ENCODE measurements around the gene DUSP5.

DUSP5 gene

DNA sequence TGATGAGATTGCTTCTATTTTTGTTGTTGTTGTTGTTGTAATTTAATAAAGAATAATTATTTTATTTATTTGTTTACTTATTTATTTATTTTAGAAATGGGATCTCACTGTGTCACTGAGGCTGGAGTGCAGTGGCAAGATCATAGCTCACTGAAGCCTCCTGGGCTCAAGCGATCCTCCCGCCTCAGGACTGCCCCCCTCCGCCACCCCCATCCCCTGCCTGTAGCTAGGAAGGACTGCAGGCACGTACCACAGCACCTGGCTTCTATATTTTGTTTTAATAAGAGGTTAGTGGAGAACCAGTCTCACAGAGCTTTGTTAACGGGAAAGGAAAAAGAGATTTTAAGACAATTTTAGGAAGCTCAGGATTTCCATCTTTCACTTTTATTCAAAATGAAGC, 50.3 kb downstream of the DUSP5 start:
- Histone ChIP-seq H3K4me1 (ENCODE audit: control insufficient read depth, insufficient read depth, low read length) (no peaks in the 10 kb centered on the region), H3K4me3 (ENCODE audit: low read length in 2 of 2) (no peak overlapping the region), H3K36me3 (ENCODE audit: control insufficient read depth in 2 of 2, insufficient read depth in 2 of 2, low read length in 2 of 2) (no peaks in the 10 kb centered on the region), H3K27me3 (ENCODE audit: control insufficient read depth in 1 of 2, insufficient read depth in 2 of 2, low read length in 2 of 2) (no peaks in the 10 kb centered on the region), H3K9ac (ENCODE audit: low read length in 2 of 2) (no peak overlapping the region), H3K9me3 (ENCODE audit: control insufficient read depth in 2 of 2, low read length in 2 of 2) (no peaks in the 10 kb centered on the region), H3K27ac (ENCODE audit: low read length) (no peak overlapping the region)

DNA sequence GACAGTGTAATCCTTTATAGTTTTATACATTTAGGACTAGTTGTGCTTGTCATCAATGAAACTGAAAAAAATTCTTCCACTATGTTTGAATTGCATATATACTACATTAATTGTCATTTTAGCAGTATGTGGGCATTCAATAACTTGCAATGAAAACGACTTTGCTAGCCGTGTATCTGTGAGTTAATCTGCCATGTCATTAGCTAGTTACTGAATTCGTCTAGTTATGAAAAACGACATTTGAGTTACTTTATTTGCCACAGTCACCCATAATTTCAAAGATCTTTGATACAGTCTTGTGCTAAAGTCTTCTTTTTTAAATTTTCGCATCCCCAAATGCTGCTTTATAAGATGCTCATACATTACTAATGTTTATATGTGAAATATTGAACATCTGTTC, 51.5 kb downstream of the DUSP5 start:
- no peak overlapping the region for H3K9ac ChIP-seq (ENCODE audit: low read length in 2 of 2)
- no peak overlapping the region for H3K4me3 ChIP-seq (ENCODE audit: low read length in 2 of 2)
- H3K27me3 ChIP-seq (ENCODE audit: control insufficient read depth in 1 of 2, insufficient read depth in 2 of 2, low read length in 2 of 2), result no peaks in the 10 kb centered on the region
- no peaks in the 10 kb centered on the region for H3K36me3 ChIP-seq (ENCODE audit: control insufficient read depth in 2 of 2, insufficient read depth in 2 of 2, low read length in 2 of 2)
- H3K4me1 ChIP-seq (ENCODE audit: control insufficient read depth, insufficient read depth, low read length), result no peaks in the 10 kb centered on the region
- H3K9me3 ChIP-seq (ENCODE audit: control insufficient read depth in 2 of 2, low read length in 2 of 2), result no peaks in the 10 kb centered on the region
- no peak overlapping the region for H3K27ac ChIP-seq (ENCODE audit: low read length)

DNA sequence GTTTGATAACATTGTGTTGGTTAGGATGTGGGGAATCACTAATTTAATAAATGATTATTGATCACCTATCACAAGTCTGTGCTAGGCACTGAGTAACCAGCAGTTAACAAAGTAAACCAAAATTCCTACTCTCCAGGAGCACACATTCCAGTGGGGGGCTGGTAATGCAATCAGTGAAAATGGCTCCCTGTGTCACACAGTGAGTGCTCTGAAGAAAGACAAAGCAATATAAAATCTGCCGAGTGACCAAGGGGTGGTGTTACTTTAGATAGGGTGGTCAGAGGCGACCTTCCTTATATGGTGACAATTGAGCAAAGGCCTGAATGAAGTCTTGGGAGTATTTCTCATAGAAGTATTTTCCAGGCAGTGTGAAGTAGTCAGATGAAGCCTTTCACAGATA, 56.2 kb downstream of the DUSP5 start:
- no peaks in the 10 kb centered on the region for H3K36me3 ChIP-seq (ENCODE audit: control insufficient read depth in 2 of 2, insufficient read depth in 2 of 2, low read length in 2 of 2)
- no peak overlapping the region for H3K4me3 ChIP-seq (ENCODE audit: low read length in 2 of 2)
- no peak overlapping the region for H3K27ac ChIP-seq (ENCODE audit: low read length)
- H3K27me3 ChIP-seq (ENCODE audit: control insufficient read depth in 1 of 2, insufficient read depth in 2 of 2, low read length in 2 of 2), result no peaks in the 10 kb centered on the region
- no peak overlapping the region for H3K9ac ChIP-seq (ENCODE audit: low read length in 2 of 2)
- no peaks in the 10 kb centered on the region for H3K9me3 ChIP-seq (ENCODE audit: control insufficient read depth in 2 of 2, low read length in 2 of 2)
- no peaks in the 10 kb centered on the region for H3K4me1 ChIP-seq (ENCODE audit: control insufficient read depth, insufficient read depth, low read length)

DNA sequence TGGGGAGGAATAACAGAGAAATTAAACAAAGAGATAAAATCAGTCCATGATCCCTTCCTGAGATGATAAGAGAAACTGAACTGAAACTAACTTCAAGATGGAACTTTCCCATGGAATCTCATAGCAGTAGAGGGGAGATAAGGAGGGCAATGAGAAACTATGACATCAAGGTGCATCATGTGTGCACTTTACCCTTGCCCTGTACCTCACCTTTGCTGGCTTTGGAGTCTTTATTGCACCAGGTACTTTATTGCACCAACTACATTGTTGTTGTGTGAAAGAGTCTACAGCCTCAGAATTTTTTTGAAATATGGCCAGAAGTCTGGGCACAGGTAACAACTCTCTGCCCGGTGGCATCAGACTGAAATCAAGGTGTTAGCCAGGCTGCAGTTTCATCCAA, 58.6 kb downstream of the DUSP5 start:
- Histone ChIP-seq H3K27ac (ENCODE audit: low read length) (no peak overlapping the region), H3K9me3 (ENCODE audit: control insufficient read depth in 2 of 2, low read length in 2 of 2) (no peaks in the 10 kb centered on the region), H3K27me3 (ENCODE audit: control insufficient read depth in 1 of 2, insufficient read depth in 2 of 2, low read length in 2 of 2) (no peaks in the 10 kb centered on the region), H3K4me1 (ENCODE audit: control insufficient read depth, insufficient read depth, low read length) (no peaks in the 10 kb centered on the region), H3K36me3 (ENCODE audit: control insufficient read depth in 2 of 2, insufficient read depth in 2 of 2, low read length in 2 of 2) (no peaks in the 10 kb centered on the region), H3K4me3 (ENCODE audit: low read length in 2 of 2) (no peak overlapping the region), H3K9ac (ENCODE audit: low read length in 2 of 2) (no peak overlapping the region)

DNA sequence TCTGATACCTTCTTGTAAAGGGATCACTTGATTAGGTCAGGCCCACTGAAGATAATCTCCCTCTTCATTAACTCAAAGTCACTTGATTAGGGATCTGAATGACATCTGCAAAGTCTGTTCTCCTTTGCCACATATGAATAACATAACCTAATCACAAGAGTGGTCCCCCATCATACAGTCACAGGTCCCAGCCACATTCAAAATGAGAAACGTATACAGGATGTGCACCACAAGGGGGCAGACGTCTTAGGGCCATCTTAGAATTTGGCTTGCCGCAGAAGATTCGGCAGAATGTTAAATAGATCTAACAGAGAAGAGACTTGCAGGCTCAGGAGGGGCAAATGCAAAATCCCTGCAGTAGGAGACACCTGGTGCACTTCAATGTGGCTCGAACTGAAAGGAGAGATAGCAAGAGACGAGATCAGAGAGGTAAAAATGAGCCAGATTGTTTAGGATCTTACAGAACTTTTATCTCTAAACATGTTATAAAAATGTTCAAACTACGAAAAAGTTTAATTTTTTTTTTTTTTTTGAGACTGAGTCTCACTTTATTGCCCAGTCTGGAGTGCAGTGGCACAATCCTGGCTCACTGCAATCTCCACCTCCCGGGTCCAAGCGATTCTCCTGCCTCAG, 59.4 kb downstream of the DUSP5 start:
- Histone ChIP-seq H3K4me1 (ENCODE audit: control insufficient read depth, insufficient read depth, low read length) (no peaks in the 10 kb centered on the region), H3K9me3 (ENCODE audit: control insufficient read depth in 2 of 2, low read length in 2 of 2) (no peaks in the 10 kb centered on the region), H3K27me3 (ENCODE audit: control insufficient read depth in 1 of 2, insufficient read depth in 2 of 2, low read length in 2 of 2) (no peaks in the 10 kb centered on the region), H3K27ac (ENCODE audit: low read length) (no peak overlapping the region), H3K9ac (ENCODE audit: low read length in 2 of 2) (no peak overlapping the region), H3K4me3 (ENCODE audit: low read length in 2 of 2) (no peak overlapping the region), H3K36me3 (ENCODE audit: control insufficient read depth in 2 of 2, insufficient read depth in 2 of 2, low read length in 2 of 2) (no peaks in the 10 kb centered on the region)

DNA sequence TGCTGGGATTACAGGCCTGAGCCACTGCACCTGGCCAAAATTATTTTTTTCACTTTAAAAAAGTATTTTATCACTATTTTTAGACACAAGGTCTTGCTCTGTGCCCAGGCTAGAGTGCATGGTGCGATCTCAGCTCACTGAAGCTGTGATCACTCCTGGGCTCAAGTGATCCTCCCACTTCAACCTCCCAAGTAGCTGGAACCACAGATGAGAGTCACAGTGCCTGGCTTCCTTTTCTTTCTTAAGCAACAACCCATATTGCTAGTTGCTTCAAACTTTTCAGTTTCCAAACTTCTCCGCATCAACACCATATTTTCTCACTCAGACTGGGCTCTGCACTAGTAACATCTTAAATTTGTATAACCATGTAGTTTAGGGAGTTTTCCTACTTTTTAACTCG, 60.3 kb downstream of the DUSP5 start:
- Histone ChIP-seq H3K9ac (ENCODE audit: low read length in 2 of 2) (no peak overlapping the region), H3K27ac (ENCODE audit: low read length) (no peak overlapping the region), H3K36me3 (ENCODE audit: control insufficient read depth in 2 of 2, insufficient read depth in 2 of 2, low read length in 2 of 2) (no peaks in the 10 kb centered on the region), H3K4me3 (ENCODE audit: low read length in 2 of 2) (no peak overlapping the region), H3K9me3 (ENCODE audit: control insufficient read depth in 2 of 2, low read length in 2 of 2) (no peaks in the 10 kb centered on the region), H3K27me3 (ENCODE audit: control insufficient read depth in 1 of 2, insufficient read depth in 2 of 2, low read length in 2 of 2) (peaks cover 0 to under 1% of the 10 kb centered on the region in 2 donors), H3K4me1 (ENCODE audit: control insufficient read depth, insufficient read depth, low read length) (no peaks in the 10 kb centered on the region)

DNA sequence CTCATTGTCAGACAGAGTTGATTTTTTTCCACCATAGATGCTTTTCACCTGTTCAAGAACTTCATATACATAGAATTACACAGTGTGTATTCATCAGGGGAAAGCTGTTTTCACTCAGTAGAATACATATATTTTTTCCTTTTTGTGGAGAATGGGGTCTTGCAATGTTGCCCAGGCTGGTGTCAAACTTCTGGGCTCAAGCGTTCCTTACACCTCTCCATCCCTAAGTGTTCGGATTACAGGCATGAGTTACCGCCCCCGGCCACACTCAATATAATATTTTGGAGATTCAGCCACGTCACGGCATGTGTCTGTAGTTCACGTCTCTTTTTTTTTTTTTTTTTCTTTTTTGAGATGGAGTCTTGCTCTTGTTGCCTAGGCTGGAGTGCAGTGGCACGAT, 62.3 kb downstream of the DUSP5 start:
- Histone ChIP-seq H3K4me1 (ENCODE audit: control insufficient read depth, insufficient read depth, low read length) (no peaks in the 10 kb centered on the region), H3K9me3 (ENCODE audit: control insufficient read depth in 2 of 2, low read length in 2 of 2) (no peaks in the 10 kb centered on the region), H3K27ac (ENCODE audit: low read length) (no peak overlapping the region), H3K27me3 (ENCODE audit: control insufficient read depth in 1 of 2, insufficient read depth in 2 of 2, low read length in 2 of 2) (peaks cover 0 to 3% of the 10 kb centered on the region in 2 donors), H3K36me3 (ENCODE audit: control insufficient read depth in 2 of 2, insufficient read depth in 2 of 2, low read length in 2 of 2) (no peaks in the 10 kb centered on the region), H3K4me3 (ENCODE audit: low read length in 2 of 2) (no peak overlapping the region), H3K9ac (ENCODE audit: low read length in 2 of 2) (no peak overlapping the region)

Measured in stomach smooth muscle (tissue), 2 donors.